Memory B cell (primary cell): ENCODE data around the gene DTX3L.
A peak's percentile ranks its signal among the peaks of the same experiment; 100 is the strongest.
"Not testable (repeated sequence)": the region's sequence is repeated elsewhere in the genome, so short reads cannot be mapped to it uniquely, and the experiment has no call there.

ENCODE experiments used
- ATAC-seq: fragments of 150-1000 bp; cut with Tn5 transposase; 2 replicates; pipeline ENCODE4 v1.10.0; 2021; ENCODE audit warnings: low read depth, mild to moderate bottlenecking, moderate library complexity
- DNase-seq, 2 donors: peaks; one replicate each; pipeline ENCODE4 v3.0.0; 2022; ENCODE audit warnings: low spot score in 2 of 2
- H3K27ac Mint-ChIP-seq: one replicate; pipeline ENCODE4 v1.8.0; 2022; ENCODE audit warnings: mild to moderate bottlenecking, moderate library complexity, mixed read lengths
- H3K27me3 Mint-ChIP-seq: one replicate; pipeline ENCODE4 v1.8.0; 2022; ENCODE audit warnings: mixed read lengths
- H3K36me3 Mint-ChIP-seq: one replicate; pipeline ENCODE4 v1.8.0; 2022; ENCODE audit warnings: mild to moderate bottlenecking, mixed read lengths
- H3K4me1 Mint-ChIP-seq: one replicate; pipeline ENCODE4 v1.8.0; 2022; ENCODE audit warnings: mixed read lengths
- H3K4me3 Mint-ChIP-seq: one replicate; pipeline ENCODE4 v1.8.0; 2022; ENCODE audit warnings: mild to moderate bottlenecking, moderate library complexity, mixed read lengths
- H3K9me3 Mint-ChIP-seq: one replicate; pipeline ENCODE4 v1.8.0; 2022; ENCODE audit warnings: mixed read lengths

Gene DTX3L

DNA sequence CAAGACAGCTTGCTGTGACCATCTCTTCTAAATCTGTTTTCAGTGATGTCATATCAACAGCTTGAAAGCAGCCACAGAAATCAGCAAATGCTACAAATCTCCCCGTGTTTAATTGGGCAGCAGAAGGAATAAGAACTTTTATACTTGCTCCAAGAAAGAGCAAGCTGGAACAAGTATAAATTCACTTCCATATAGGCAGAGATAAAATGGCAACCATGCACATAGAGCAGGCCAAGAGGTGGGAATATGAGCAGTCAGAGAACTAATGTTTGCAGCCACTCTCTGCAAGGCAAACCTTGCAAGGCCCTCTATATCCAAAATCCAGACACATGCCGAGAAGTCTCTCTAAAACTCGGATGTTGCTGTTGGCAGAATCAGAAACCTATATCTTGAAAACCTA, 16.1 kb upstream of the DTX3L start:
- no peak overlapping the region for H3K27ac Mint-ChIP-seq
- H3K9me3 Mint-ChIP-seq, result no peaks in the 10 kb centered on the region
- ATAC-seq, result no peak
- peaks cover 42% of the 10 kb centered on the region for H3K36me3 Mint-ChIP-seq
- DNase-seq, result no peak
- no peaks in the 10 kb centered on the region for H3K4me1 Mint-ChIP-seq
- no peak overlapping the region for H3K4me3 Mint-ChIP-seq
- no peaks in the 10 kb centered on the region for H3K27me3 Mint-ChIP-seq

DNA sequence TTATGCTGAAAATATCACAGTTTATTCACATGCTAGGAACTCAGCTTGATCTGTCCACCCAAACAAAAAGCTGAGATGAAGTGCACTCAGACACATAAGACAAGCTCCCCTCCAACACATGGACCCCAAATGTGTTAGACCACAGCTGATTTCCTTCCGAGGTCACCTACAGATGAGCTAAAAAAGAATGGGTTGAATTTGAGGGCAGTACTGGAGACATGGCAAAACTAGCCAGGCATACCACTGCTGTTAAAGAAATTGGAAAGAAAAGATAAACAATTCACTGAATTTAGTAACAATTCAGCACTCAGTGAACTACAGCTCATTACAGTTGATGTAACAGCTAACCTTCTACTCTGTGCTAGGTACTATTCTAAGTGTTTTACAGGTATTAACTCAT, 15.5 kb upstream of the DTX3L start:
- Mint-ChIP-seq H3K27ac (no peak overlapping the region), H3K9me3 (no peaks in the 10 kb centered on the region), H3K36me3 (peaks cover 45% of the 10 kb centered on the region), H3K4me1 (no peaks in the 10 kb centered on the region), H3K27me3 (no peaks in the 10 kb centered on the region), H3K4me3 (no peak overlapping the region)
- ATAC-seq, result no peak
- no peak for DNase-seq

GRCh38 chr3:122553171-122553570, 11.0 kb upstream of the DTX3L start:
- Mint-ChIP-seq H3K27me3 (no peaks in the 10 kb centered on the region), H3K36me3 (peaks cover 48% of the 10 kb centered on the region), H3K4me1 (peaks cover 9% of the 10 kb centered on the region), H3K27ac (no peak overlapping the region), H3K9me3 (no peaks in the 10 kb centered on the region), H3K4me3 (no peak overlapping the region)
- no peak for ATAC-seq
- no peak for DNase-seq

- ATAC-seq, result no peak
- Mint-ChIP-seq H3K27ac (no peak overlapping the region), H3K36me3 (peaks cover 42% of the 10 kb centered on the region), H3K27me3 (no peaks in the 10 kb centered on the region), H3K4me1 (peaks cover 13% of the 10 kb centered on the region), H3K4me3 (no peak overlapping the region), H3K9me3 (no peaks in the 10 kb centered on the region)
- no peak for DNase-seq
Observed at GRCh38 chr3:122555275-122556071, 8.7 kb upstream of the DTX3L start.

DNA sequence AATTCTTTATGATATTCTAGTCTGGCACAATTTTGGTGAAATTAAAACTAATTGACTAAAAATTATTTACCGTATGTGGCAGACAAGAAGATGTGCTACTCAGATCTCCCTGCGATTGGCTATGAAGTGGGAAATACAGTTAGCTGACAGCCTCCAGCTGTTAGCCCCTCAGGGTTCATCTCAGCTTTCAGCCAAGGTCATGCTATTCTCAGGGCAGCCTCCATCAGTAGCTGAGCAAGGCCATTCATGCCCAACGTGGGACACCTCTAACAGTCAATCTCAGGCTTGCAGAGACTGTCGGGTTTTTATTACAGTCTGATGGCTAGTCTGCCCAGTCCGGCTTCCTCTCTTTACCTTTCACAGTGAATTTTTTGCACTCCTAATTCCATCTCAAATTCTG, 6.8 kb upstream of the DTX3L start:
- H3K9me3 Mint-ChIP-seq, result no peaks in the 10 kb centered on the region
- H3K36me3 Mint-ChIP-seq, result peaks cover 35% of the 10 kb centered on the region
- H3K4me3 Mint-ChIP-seq, result no peak overlapping the region
- no peaks in the 10 kb centered on the region for H3K27me3 Mint-ChIP-seq
- no peak overlapping the region for H3K27ac Mint-ChIP-seq
- DNase-seq, result no peak
- ATAC-seq, result no peak
- peaks cover 26% of the 10 kb centered on the region for H3K4me1 Mint-ChIP-seq

DNA sequence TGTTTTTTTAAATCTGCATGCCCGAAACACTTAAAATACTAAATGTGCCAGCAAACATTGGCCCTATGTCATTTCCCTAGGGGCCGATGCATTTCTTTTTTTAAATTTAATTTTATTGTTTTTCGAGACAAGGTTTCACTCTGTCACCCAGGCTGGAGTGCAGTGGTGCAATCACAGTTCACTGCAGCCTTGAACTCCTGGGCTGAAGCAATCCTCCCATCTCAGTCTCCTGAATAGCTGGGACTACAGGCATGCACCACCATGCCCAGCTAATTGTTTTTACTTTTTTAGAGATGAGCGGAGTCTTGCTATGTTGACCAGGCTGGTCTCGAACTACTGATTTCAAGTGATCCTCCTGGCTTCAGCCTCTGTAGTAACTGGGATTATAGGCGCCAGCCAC, 5.5 kb upstream of the DTX3L start:
- no peaks in the 10 kb centered on the region for H3K9me3 Mint-ChIP-seq
- DNase-seq, result no peak
- ATAC-seq, result no peak
- no peaks in the 10 kb centered on the region for H3K27me3 Mint-ChIP-seq
- no peak overlapping the region for H3K4me3 Mint-ChIP-seq
- peaks cover 37% of the 10 kb centered on the region for H3K4me1 Mint-ChIP-seq
- peaks cover 31% of the 10 kb centered on the region for H3K36me3 Mint-ChIP-seq
- no peak overlapping the region for H3K27ac Mint-ChIP-seq

DNA sequence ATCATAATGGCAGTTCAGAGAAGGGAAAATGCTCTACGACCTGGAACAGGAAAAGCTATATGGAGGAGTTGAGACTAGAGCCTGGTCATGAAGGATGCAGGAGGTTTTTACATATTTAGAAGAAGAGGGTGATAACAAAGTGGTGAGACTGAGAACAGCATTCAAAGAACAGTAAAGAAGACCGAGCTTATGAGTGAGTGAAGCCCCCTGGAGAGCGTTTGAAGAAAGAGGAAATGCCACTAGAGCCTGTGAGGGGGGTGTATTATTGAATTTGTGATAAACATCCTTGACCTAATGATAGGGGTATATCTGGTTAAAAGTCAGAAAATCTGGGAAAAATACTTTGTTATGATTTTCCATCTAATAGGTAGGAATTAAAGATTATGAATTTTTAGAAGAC, 4.2 kb upstream of the DTX3L start:
- Mint-ChIP-seq H3K4me1 (peaks cover 36% of the 10 kb centered on the region), H3K27ac (peak overlapping the region; percentile 10), H3K27me3 (no peaks in the 10 kb centered on the region), H3K9me3 (no peaks in the 10 kb centered on the region), H3K36me3 (peaks cover 25% of the 10 kb centered on the region), H3K4me3 (no peak overlapping the region)
- DNase-seq (no peak), ATAC-seq (no peak)

DNA sequence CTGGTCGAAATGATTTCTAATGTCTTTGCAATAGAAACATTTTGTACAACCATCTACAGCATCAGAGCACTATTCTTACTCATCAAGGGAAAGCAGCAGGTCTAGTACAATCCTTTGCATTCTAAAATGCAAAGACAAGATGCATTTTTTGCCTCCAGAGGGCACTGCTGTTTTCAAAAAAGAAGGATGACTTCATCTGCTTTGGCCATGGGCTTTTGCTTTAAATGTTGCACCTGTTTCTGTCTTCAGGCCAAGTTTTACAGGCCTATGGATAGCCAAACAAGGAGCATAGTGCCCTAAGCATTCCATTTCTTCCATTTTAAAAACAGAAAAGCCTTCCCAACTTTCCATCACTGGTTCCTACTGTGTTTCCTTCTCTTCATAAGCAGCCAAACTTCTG, 3.5 kb upstream of the DTX3L start:
- Mint-ChIP-seq H3K9me3 (no peaks in the 10 kb centered on the region), H3K4me1 (peaks cover 38% of the 10 kb centered on the region), H3K4me3 (no peak overlapping the region), H3K27me3 (no peaks in the 10 kb centered on the region), H3K27ac (peak overlapping the region; percentile 93), H3K36me3 (peaks cover 19% of the 10 kb centered on the region)
- ATAC-seq, result peak; percentile 39
- DNase-seq, result peak; percentile 65 to 73

DNA sequence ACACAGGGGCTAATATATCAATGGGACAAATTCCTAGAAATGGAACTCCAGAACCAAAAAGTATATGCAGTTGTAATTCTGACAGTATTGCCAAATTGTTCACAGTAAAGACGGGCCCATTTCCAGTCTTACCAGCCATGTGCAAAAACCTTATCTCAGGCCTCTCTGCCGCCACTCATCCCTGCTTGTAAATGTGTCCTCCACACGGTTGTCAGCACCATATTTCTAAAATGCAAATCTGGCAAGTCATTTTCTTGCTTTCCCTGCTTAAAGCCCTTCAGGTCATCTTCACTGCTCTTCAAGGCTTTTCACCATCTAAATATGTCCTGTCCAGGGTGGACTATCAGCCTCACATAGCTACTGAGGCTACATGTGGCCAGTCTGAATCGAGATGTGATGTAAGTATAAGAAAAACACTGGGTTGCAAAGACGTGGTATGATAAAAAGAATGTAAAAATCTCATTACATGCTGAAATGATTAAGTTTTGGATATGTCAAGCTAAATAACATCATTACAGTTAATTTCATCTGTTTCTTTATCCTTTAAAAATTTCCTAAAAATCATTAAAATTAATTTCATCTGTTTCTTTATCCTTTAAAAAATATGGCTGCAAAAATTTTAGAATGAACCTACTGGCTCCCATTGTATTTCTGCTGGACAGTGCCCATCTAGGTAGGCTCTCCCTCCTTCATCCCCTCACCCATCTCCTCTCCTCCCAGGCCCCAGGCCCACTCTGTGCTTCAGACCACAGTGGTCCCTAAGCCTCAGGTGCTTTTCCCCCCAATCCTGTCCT, 1.0 kb upstream of the DTX3L start:
- DNase-seq (no peak), ATAC-seq (no peak)
- H3K36me3 Mint-ChIP-seq, result peaks cover 20% of the 10 kb centered on the region
- peaks cover 53% of the 10 kb centered on the region for H3K4me1 Mint-ChIP-seq
- no peaks in the 10 kb centered on the region for H3K27me3 Mint-ChIP-seq
- peak overlapping the region; percentile 93 for H3K27ac Mint-ChIP-seq
- no peaks in the 10 kb centered on the region for H3K9me3 Mint-ChIP-seq
- H3K4me3 Mint-ChIP-seq, result peak overlapping the region; percentile 94

- Mint-ChIP-seq H3K36me3 (peaks cover 21% of the 10 kb centered on the region), H3K4me3 (peak overlapping the region; percentile 94), H3K4me1 (peaks cover 55% of the 10 kb centered on the region), H3K27ac (peak overlapping the region; percentile 93), H3K27me3 (no peaks in the 10 kb centered on the region), H3K9me3 (no peaks in the 10 kb centered on the region)
- ATAC-seq, result peak; percentile 3
- DNase-seq, result no peak
Observed at GRCh38 chr3:122563717-122564025, 467 bp upstream of the DTX3L start.

- peaks cover 48% of the 10 kb centered on the region for H3K4me1 Mint-ChIP-seq
- not testable (repeated sequence) for ATAC-seq, H3K27me3 Mint-ChIP-seq, H3K4me3 Mint-ChIP-seq, H3K9me3 Mint-ChIP-seq, DNase-seq
- peaks cover 30% of the 10 kb centered on the region for H3K36me3 Mint-ChIP-seq
- H3K27ac Mint-ChIP-seq, result peak overlapping the region; percentile 68
Observed at GRCh38 chr3:122568131-122568530, 4.0 kb downstream of the DTX3L start.

- no peaks in the 10 kb centered on the region for H3K27me3 Mint-ChIP-seq
- peaks cover 48% of the 10 kb centered on the region for H3K4me1 Mint-ChIP-seq
- DNase-seq (no peak), ATAC-seq (no peak)
- peaks cover 30% of the 10 kb centered on the region for H3K36me3 Mint-ChIP-seq
- H3K9me3 Mint-ChIP-seq, result no peaks in the 10 kb centered on the region
- peak overlapping the region; percentile 68 for H3K27ac Mint-ChIP-seq
- H3K4me3 Mint-ChIP-seq, result no peak overlapping the region
Observed at GRCh38 chr3:122568755-122569154, 4.6 kb downstream of the DTX3L start.

GRCh38 chr3:122572940-122573412, 8.8 kb downstream of the DTX3L start:
- Mint-ChIP-seq H3K27ac (peak overlapping the region; percentile 82), H3K4me3 (peak overlapping the region; percentile 25)

DNA sequence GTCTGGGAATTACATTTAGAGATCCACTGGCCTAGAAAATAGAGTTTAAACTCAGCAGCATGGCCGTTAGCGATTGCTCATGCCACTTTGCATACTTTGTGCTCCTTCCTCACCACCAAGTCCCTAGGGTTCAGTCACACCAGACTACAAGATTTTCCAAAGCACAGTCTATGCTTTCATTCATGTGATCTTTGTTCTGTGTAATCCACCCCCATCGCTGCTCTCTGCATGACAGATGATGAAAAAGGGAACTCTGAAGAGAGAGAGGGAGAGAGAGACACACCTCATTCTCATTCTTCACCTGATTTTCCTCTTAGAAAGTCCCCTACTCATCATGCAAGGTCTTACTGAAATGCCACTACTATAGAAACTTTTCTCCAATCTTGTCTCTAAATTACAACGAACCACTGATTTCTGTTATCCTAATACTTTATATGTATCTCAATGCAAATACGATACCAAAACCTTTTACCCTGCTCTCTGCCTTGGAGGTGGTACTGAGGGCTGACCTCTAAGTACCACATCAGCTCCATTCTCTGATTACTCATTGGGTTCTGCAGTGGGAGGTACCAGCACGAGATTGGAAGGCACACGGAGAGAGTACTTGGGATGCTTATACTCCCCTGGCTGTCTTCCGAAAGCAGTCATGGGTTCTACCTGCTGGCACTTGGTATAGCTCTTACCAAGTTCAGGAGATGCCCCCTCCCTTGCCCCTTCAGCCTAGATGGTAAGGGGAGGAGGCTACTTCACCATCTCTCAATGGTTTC, 12.2 kb downstream of the DTX3L start:
- Mint-ChIP-seq H3K4me3 (peak overlapping the region; percentile 98), H3K27ac (peak overlapping the region; percentile 96), H3K4me1 (peaks cover 39% of the 10 kb centered on the region), H3K27me3 (no peaks in the 10 kb centered on the region), H3K36me3 (peaks cover 11% of the 10 kb centered on the region), H3K9me3 (peaks cover 2% of the 10 kb centered on the region)
- ATAC-seq (peak; percentile 86), DNase-seq (peak; percentile 50 to 85)

More at GRCh38 chr3:122572940-122573412, 8.8 kb downstream of the DTX3L start:
- peaks cover 47% of the 10 kb centered on the region for H3K4me1 Mint-ChIP-seq
- H3K27me3 Mint-ChIP-seq, result no peaks in the 10 kb centered on the region
- H3K36me3 Mint-ChIP-seq, result peaks cover 21% of the 10 kb centered on the region
- H3K9me3 Mint-ChIP-seq, result no peaks in the 10 kb centered on the region
- DNase-seq (peak in 1 of 2 donors; percentile 32), ATAC-seq (peak; percentile 14)
